Effector CD4-positive, alpha-beta T cell (primary cell): ENCODE data around the gene CACTIN.

Source experiments
- DNase-seq: peaks from one replicate; pipeline ENCODE4 v3.0.0-alpha.2; 2020

Gene CACTIN

GRCh38 chr19:3622224-3622623 is 4.4 kb downstream of the CACTIN start:
- no peak for DNase-seq

GRCh38 chr19:3621689-3622088 is 4.9 kb downstream of the CACTIN start:
- DNase-seq, result no peak

- no peak for DNase-seq
Observed at GRCh38 chr19:3620817-3621547, 5.6 kb downstream of the CACTIN start.

GRCh38 chr19:3620145-3620816 is 6.3 kb downstream of the CACTIN start:
- no peak for DNase-seq

- no peak for DNase-seq
Observed at GRCh38 chr19:3619631-3620012, 7.0 kb downstream of the CACTIN start.

- no peak for DNase-seq
Observed at GRCh38 chr19:3618811-3619630, 7.6 kb downstream of the CACTIN start.

- DNase-seq, result peak; percentile 38
Observed at GRCh38 chr19:3618144-3618810, 8.3 kb downstream of the CACTIN start.

GRCh38 chr19:3617463-3617862 is 9.1 kb downstream of the CACTIN start:
- DNase-seq, result no peak

- DNase-seq, result no peak
Observed at GRCh38 chr19:3615524-3616135, 11.0 kb downstream of the CACTIN start.

- DNase-seq, result no peak
Observed at GRCh38 chr19:3614858-3615505, 11.6 kb downstream of the CACTIN start.

GRCh38 chr19:3613818-3614661 is 12.6 kb downstream of the CACTIN start:
- DNase-seq, result no peak

GRCh38 chr19:3612901-3613741 is 13.5 kb downstream of the CACTIN start:
- no peak for DNase-seq

- no peak for DNase-seq
Observed at GRCh38 chr19:3612330-3612729, 14.3 kb downstream of the CACTIN start.

GRCh38 chr19:3611841-3612240 is 14.7 kb downstream of the CACTIN start:
- DNase-seq, result no peak

- DNase-seq, result no peak
Observed at GRCh38 chr19:3610745-3611717, 15.6 kb downstream of the CACTIN start.

GRCh38 chr19:3609779-3610719 is 16.5 kb downstream of the CACTIN start:
- no peak for DNase-seq

GRCh38 chr19:3608750-3609322 is 17.8 kb downstream of the CACTIN start:
- DNase-seq, result no peak
